HG02840 (cell line): ENCODE data around the gene SORCS2.
"Not testable (repeated sequence)": the region's sequence is repeated elsewhere in the genome, so short reads cannot be mapped to it uniquely, and the experiment has no call there.

Experiments used
- ATAC-seq: cut with Tn5 transposase; IDR thresholded peaks from one replicate; pipeline ENCODE4 v1.9.1; 2021; ENCODE audit warnings: mild to moderate bottlenecking, moderate library complexity, moderate number of reproducible peaks; ENCODE audit not compliant: unreplicated experiment, low FRiP score

The SORCS2 gene

GRCh38 chr4:7581477-7581876, 389.1 kb downstream of the SORCS2 start:
- no peak for ATAC-seq

DNA sequence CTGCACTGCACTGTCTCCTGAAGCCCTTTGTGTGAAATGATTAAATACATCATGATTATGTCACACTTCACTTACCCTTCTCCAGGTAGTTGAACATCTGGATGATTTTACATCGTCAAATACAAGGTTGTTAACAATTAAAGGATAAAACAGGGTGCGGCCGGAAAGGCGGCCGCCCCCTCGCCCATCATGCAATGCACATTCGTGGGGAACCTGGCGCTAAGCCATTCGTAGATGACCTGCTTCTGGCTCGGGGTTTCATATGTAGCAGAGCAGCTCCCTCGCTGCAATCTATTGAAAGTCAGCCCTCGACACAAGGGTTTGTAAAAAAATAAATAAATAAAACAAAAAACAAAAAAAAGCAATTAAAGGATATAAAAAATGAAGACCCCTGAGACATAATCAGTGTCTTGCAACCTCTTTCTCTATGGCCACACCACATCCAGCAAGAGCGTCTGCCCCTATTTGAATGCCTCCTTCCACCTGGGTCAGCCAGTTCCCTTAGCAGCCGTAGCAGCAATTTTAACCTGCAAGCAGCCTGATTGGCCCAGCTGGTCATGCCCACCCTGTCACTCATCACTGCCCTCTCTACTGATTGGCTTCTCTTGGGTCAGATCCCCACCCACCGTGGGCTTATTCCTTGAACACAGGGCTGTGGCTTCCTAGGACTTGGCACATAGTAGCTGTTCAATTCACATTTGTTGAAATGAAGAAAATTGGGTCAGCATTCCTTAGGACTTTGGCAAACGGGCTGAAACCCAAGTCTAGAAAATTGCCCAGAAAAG, 390.2 kb downstream of the SORCS2 start:
- ATAC-seq: no peak

- ATAC-seq: no peak
Measured at GRCh38 chr4:7584098-7584497, 391.8 kb downstream of the SORCS2 start.

- no peak for ATAC-seq
Measured at GRCh38 chr4:7584606-7585159, 392.3 kb downstream of the SORCS2 start.

GRCh38 chr4:7585768-7586167, 393.4 kb downstream of the SORCS2 start:
- ATAC-seq: no peak

DNA sequence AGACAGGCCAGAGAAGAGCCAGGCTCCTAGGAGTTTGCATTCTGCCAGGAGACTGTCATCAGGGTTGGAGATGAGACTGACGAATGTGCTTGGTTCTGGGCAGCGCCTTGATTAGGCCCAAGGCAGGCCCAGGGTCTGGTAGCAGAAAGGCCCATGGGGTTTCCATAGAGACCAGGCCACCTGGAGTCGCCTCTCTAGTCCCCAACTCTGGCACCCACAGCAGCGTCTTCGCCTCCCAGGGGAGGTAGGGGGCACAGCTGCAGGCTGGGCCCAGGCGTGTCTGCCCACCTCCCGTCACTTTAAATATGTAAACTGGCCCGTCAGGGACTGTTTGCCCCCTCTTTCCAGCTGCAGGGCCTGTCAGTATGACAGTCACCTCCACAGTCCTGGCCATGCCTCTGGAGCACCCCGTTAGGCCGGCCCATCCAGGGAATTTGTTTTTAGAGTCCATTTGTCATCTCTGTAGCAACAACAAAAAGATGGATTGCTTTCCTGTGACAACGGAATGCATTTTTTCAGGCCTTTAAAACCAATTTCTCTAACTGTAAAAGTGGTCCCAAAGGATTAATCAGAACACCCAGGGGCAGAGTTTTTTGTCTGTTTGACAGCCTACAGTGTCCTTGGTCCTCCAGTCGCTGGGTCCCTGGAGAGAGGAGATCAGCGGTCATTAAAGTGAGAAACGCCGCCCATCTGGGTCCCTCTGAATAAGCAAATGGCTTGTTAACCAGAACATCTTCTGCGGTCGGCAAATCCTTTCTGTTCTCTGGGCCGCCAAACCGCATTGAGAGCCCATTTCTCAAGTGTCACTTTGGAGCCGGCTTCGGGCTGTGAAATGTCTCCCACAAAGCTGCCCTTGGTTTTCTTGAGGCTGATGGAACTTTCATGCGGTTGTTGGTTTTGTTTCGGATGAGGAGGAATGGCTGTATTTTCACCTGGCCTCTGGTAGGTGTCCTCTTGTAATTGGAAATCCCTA, 395.4 kb downstream of the SORCS2 start:
- ATAC-seq: no peak

DNA sequence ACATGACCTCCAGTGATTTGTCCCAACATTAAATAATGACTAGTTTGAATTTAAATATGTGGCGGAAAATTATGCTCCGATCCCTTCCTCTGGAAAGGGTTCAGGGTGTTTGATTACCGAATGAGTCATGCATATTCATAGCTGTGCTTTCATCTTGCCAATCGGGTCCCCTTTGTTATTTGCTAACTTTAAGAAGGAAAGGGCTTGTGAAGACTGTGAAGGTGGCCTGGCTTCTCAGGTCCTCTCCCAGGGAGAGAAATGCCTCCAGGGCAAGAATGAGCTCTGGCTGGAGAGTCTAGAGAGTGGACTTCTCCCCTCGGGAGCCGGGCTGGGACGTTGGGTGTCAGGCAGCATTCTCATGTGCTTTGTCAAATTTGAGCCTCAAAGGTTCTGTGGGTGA, 397.9 kb downstream of the SORCS2 start:
- ATAC-seq: no peak

- no peak for ATAC-seq
Measured at GRCh38 chr4:7590899-7591298, 398.6 kb downstream of the SORCS2 start.

GRCh38 chr4:7591409-7592053, 399.2 kb downstream of the SORCS2 start:
- ATAC-seq: no peak

GRCh38 chr4:7593646-7594412, 401.5 kb downstream of the SORCS2 start:
- ATAC-seq: no peak

- ATAC-seq: no peak
Measured at GRCh38 chr4:7595934-7596461, 403.7 kb downstream of the SORCS2 start.

- no peak for ATAC-seq
Measured at GRCh38 chr4:7596918-7597606, 404.7 kb downstream of the SORCS2 start.

DNA sequence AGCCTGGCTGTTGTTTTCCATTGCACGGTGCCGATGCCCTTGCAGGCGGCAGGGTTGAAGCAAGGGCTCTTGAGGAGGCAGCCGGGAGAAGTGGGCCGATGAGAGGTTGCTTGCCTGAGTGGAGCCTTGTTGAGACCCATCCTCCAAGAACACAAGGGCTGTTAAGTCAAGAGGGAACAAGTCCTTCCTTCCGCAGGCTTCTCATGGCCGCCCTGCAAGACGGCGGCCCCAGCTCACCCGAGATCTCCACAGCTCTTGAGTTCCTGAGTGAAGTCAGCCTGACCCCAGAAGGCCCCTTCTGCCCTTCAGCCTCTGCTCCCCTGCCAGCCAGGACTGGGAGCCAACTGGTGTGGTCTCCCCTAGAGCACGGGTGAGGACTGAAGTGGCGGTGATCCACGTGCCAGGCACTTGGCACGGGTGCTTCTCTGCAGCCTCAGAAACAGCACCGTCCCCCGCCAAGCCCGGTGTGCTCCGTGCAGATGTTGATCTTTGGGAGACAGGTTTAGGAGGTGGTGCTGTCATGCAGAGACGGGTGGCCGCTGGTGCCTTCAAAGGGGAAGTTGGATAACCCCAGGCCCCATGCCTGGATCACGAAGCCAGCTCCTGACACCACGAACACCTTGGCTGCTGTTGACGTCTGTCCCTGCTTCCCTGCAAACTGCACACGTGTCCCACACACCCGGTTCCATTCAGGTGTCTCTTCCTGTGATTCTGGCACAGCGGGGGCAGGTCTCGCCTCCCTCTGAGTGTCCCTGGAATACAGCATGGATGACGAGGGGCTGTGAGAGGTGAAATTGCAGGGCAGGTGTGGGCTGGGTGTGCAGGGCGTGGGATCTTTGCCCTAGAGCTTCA, 406.8 kb downstream of the SORCS2 start:
- ATAC-seq: no peak

GRCh38 chr4:7600247-7600646, 407.9 kb downstream of the SORCS2 start:
- no peak for ATAC-seq

DNA sequence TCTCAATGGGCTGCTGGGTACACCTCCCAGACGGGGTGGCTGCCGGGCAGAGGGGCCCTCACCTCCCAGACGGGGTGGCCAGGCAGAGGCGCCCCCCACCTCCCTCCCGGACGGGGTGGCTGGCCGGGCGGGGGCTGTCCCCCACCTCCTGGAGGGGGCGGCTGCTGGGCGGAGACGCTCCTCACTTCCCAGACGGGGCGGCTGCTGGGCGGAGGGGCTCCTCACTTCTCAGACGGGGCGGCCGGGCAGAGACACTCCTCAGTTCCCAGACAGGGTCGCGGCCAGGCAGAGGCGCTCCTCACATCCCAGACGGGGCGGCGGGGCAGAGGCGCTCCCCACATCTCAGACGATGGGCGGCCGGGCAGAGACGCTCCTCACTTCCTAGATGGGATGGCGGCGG, 409.8 kb downstream of the SORCS2 start:
- not testable (repeated sequence) for ATAC-seq

DNA sequence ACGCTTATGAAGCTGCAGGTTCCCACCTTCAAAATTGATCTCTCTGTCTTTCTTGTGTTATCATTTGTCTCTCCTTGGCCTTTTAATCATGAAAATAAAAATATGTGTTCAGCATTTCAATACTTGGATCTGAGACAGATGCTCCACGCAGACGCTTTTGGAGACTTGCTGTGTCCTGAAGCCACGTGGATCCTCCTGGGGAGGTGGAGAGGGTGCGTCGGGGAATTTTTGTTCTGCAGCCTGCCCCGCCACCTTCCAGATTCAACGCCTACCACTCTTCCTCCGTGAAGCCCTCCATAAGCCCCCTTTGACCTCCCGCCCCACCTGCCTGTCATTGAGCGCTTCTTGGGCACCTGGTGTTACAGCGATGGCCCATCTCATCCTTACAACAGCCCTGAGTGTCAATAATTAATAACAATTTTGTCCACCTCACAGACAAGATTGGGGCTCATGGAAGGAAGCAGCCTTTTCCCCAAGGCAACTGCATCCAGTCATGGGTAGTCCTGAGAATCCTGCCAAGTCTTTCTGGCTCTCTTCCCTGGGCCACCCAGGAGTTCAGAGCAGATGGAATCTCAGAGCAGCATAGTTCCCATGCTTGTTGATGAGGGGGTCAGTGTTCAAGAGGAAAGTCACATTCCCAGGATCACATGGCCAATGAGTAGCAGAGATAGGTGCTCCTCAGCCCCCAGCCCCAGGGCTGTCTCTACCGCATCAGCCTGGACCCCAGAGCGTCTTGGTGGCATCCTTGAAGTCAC, 415.0 kb downstream of the SORCS2 start:
- no peak for ATAC-seq

DNA sequence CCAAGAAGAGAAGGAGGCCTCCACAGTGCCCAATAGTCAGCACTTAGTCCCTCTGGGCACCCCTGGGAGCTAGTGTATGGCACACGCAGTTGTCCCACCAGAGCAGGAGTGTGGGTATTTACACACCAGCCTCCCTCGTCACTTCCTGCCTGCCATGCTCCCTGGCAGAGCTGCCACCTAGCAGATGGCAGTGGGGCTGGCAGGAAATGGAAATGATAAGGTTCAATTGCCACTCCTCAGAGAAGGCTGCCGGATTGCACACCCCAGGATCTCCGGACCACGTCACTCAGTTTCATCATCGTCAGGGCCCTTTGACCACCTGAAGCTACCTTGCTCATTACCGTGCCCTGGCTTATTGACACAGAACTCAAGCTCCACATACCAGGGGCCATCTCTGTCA, 415.7 kb downstream of the SORCS2 start:
- ATAC-seq: no peak
